HepG2 (cell line): ENCODE measurements around the gene HDHD3. TPM values are rescaled to one million over a fixed set of nuclear protein-coding genes. Genes with fewer than 3 reads are reported as not detected.

Source experiments
- NR2F1 ChIP-seq, 2 experiments: fragments of 450-650 bp in 1 of 2; formaldehyde crosslinking in 1 of 2; IDR thresholded peaks; 2 replicates each; pipeline versions ENCODE4 v1.5.0 to v1.6.1; 2016 to 2020; ENCODE audit warnings: mild to moderate bottlenecking in 1 of 2, missing compliant biosample characterization in 1 of 2, missing genetic modification reagents in 1 of 2, moderate library complexity in 1 of 2
- PLRG1 ChIP-seq: fragments of 450-650 bp; conservative IDR thresholded peaks from 2 replicates; pipeline ENCODE4 v1.6.1; 2016
- TARDBP ChIP-seq: sonication (generic); formaldehyde crosslinking; IDR thresholded peaks from 2 replicates; pipeline ENCODE4 v1.8.0; 2022; ENCODE audit warnings: mild to moderate bottlenecking, missing genetic modification reagents
- ZNF451 ChIP-seq: sonication (generic); formaldehyde crosslinking; IDR thresholded peaks from 2 replicates; pipeline ENCODE4 v1.5.0; 2020; ENCODE audit warnings: mild to moderate bottlenecking, missing genetic modification reagents
- ZNF644 ChIP-seq: IDR thresholded peaks from 2 replicates; pipeline ENCODE4 v1.6.1; 2016; ENCODE audit warnings: low read depth
- polyA plus RNA-seq, 8 experiments: library from polyadenylated mRNA; depleted of rRNA in 3 of 8; stranded (reverse) in 7 of 8; unstranded in 1 of 8; fragments of >200 nt; fragmentation: Illumina TruSeq in 4 of 8; extraction: Trizol in 4 of 8; gene quantifications; 2 replicates each; pipeline versions ENCODE4 v1.2.1 to v1.2.3, GENCODE V29; 2011 to 2016; ENCODE audit warnings: low read depth in 4 of 8, missing spikeins in 1 of 8, mixed read lengths in 1 of 8; ENCODE audit not compliant: insufficient read depth in 1 of 8
- total RNA-seq, 5 experiments: library from RNA; depleted of rRNA; stranded (reverse); fragments of >200 nt; fragmentation: Illumina TruSeq; extraction: Trizol; gene quantifications; 2 replicates each; pipeline ENCODE4 v1.2.3, GENCODE V29; 2016; ENCODE audit warnings: low read depth in 1 of 5
- TF ChIP-seq, protein P1 (sequence below): sonication (generic); formaldehyde crosslinking; IDR thresholded peaks from 2 replicates; pipeline ENCODE4 v1.4.0; 2020; ENCODE audit warnings: missing genetic modification reagents
- TF ChIP-seq, protein P2 (sequence below): sonication (generic); formaldehyde crosslinking; IDR thresholded peaks from 2 replicates; pipeline ENCODE4 v1.9.0; 2021; ENCODE audit warnings: missing genetic modification reagents, borderline replicate concordance
- TF ChIP-seq, protein P3 (sequence below): sonication (generic); formaldehyde crosslinking; IDR thresholded peaks from 2 replicates; pipeline ENCODE4 v1.4.0; 2020; ENCODE audit warnings: mild to moderate bottlenecking, missing genetic modification reagents
- TF ChIP-seq, protein P4 (sequence below): sonication (generic); formaldehyde crosslinking; IDR thresholded peaks from 2 replicates; pipeline ENCODE4 v1.5.0; 2020; ENCODE audit warnings: mild to moderate bottlenecking, missing genetic modification reagents

Gene HDHD3
- total and polyA plus RNA-seq, 2 of the 13 experiments (the other 11 are each of a cell fraction or from before 2014, with no cell fraction given) = 23.1 to 38.5 TPM

DNA sequence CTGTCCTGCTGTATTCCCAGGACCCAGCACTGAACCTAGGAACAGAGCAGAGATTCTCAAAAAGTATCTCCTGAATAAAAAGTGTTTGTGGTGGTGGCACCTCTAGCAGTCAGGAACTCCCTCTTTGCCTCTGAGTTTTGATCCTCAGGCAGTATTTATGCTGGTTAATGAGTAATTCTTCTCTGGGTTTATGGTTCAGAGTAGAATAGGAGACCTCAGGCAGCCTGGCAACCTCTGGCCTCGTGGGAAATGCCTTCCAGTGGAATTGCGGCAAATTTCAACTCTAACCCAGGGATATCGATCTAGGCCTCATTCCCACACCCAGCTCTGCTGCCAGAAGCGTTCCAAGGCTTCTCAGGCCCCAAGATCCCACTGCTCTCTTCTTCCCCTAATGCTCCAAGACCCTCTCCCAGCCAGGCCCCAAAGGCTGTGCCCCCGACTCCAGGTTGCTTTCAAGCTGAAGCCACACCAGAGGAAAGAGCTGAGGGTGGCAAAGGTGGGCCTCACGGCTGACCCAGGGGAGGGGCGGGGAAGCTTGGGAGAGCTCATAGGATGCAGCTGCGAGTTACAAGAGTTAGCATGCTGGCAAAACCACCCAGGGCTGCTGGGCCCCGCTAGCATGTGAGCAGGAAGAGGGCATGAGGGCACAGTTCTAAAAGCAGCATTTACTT is 10.9 kb upstream of the HDHD3 start (continued):
- TF ChIP-seq, protein P1, sequence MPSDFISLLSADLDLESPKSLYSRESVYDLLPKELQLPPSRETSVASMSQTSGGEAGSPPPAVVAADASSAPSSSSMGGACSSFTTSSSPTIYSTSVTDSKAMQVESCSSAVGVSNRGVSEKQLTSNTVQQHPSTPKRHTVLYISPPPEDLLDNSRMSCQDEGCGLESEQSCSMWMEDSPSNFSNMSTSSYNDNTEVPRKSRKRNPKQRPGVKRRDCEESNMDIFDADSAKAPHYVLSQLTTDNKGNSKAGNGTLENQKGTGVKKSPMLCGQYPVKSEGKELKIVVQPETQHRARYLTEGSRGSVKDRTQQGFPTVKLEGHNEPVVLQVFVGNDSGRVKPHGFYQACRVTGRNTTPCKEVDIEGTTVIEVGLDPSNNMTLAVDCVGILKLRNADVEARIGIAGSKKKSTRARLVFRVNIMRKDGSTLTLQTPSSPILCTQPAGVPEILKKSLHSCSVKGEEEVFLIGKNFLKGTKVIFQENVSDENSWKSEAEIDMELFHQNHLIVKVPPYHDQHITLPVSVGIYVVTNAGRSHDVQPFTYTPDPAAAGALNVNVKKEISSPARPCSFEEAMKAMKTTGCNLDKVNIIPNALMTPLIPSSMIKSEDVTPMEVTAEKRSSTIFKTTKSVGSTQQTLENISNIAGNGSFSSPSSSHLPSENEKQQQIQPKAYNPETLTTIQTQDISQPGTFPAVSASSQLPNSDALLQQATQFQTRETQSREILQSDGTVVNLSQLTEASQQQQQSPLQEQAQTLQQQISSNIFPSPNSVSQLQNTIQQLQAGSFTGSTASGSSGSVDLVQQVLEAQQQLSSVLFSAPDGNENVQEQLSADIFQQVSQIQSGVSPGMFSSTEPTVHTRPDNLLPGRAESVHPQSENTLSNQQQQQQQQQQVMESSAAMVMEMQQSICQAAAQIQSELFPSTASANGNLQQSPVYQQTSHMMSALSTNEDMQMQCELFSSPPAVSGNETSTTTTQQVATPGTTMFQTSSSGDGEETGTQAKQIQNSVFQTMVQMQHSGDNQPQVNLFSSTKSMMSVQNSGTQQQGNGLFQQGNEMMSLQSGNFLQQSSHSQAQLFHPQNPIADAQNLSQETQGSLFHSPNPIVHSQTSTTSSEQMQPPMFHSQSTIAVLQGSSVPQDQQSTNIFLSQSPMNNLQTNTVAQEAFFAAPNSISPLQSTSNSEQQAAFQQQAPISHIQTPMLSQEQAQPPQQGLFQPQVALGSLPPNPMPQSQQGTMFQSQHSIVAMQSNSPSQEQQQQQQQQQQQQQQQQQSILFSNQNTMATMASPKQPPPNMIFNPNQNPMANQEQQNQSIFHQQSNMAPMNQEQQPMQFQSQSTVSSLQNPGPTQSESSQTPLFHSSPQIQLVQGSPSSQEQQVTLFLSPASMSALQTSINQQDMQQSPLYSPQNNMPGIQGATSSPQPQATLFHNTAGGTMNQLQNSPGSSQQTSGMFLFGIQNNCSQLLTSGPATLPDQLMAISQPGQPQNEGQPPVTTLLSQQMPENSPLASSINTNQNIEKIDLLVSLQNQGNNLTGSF (CRISPR knock-in tag) = peak; percentile 62; the same call in 1 of the 2 replicates
- TF ChIP-seq ZNF644 (CRISPR knock-in tag) = no peak
- peak; percentile 58; the same call in 1 of the 2 replicates for TF ChIP-seq TARDBP (CRISPR knock-in tag)
- TF ChIP-seq, protein P2, sequence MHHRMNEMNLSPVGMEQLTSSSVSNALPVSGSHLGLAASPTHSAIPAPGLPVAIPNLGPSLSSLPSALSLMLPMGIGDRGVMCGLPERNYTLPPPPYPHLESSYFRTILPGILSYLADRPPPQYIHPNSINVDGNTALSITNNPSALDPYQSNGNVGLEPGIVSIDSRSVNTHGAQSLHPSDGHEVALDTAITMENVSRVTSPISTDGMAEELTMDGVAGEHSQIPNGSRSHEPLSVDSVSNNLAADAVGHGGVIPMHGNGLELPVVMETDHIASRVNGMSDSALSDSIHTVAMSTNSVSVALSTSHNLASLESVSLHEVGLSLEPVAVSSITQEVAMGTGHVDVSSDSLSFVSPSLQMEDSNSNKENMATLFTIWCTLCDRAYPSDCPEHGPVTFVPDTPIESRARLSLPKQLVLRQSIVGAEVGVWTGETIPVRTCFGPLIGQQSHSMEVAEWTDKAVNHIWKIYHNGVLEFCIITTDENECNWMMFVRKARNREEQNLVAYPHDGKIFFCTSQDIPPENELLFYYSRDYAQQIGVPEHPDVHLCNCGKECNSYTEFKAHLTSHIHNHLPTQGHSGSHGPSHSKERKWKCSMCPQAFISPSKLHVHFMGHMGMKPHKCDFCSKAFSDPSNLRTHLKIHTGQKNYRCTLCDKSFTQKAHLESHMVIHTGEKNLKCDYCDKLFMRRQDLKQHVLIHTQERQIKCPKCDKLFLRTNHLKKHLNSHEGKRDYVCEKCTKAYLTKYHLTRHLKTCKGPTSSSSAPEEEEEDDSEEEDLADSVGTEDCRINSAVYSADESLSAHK (CRISPR knock-in tag) = no peak
- TF ChIP-seq NR2F1 (CRISPR knock-in tag; IDR thresholded peaks at IDR 0.05) = peak; percentile 79 to 92
- TF ChIP-seq PLRG1 = no peak
- 0 out of 2 replicates have a peak, but pooled peaks have one; percentile 25 for TF ChIP-seq ZNF451 (CRISPR knock-in tag)
- TF ChIP-seq, protein P3, sequence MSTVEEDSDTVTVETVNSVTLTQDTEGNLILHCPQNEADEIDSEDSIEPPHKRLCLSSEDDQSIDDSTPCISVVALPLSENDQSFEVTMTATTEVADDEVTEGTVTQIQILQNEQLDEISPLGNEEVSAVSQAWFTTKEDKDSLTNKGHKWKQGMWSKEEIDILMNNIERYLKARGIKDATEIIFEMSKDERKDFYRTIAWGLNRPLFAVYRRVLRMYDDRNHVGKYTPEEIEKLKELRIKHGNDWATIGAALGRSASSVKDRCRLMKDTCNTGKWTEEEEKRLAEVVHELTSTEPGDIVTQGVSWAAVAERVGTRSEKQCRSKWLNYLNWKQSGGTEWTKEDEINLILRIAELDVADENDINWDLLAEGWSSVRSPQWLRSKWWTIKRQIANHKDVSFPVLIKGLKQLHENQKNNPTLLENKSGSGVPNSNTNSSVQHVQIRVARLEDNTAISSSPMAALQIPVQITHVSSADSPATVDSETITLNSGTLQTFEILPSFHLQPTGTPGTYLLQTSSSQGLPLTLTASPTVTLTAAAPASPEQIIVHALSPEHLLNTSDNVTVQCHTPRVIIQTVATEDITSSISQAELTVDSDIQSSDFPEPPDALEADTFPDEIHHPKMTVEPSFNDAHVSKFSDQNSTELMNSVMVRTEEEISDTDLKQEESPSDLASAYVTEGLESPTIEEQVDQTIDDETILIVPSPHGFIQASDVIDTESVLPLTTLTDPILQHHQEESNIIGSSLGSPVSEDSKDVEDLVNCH (CRISPR knock-in tag) = no peak
- TF ChIP-seq, protein P4, sequence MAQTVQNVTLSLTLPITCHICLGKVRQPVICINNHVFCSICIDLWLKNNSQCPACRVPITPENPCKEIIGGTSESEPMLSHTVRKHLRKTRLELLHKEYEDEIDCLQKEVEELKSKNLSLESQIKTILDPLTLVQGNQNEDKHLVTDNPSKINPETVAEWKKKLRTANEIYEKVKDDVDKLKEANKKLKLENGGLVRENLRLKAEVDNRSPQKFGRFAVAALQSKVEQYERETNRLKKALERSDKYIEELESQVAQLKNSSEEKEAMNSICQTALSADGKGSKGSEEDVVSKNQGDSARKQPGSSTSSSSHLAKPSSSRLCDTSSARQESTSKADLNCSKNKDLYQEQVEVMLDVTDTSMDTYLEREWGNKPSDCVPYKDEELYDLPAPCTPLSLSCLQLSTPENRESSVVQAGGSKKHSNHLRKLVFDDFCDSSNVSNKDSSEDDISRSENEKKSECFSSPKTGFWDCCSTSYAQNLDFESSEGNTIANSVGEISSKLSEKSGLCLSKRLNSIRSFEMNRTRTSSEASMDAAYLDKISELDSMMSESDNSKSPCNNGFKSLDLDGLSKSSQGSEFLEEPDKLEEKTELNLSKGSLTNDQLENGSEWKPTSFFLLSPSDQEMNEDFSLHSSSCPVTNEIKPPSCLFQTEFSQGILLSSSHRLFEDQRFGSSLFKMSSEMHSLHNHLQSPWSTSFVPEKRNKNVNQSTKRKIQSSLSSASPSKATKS = no peak
